Panc1 (cell line): Measurements from ENCODE around the gene KCTD14.

ENCODE experiments used
- CTCF ChIP-seq: fragments of 450-650 bp; IDR thresholded peaks from 2 replicates; pipeline ENCODE4 v1.5.1; 2017; ENCODE audit warnings: mild to moderate bottlenecking
- SIN3A ChIP-seq: IDR thresholded peaks from 2 replicates; pipeline ENCODE4 v1.6.1; 2012; ENCODE audit warnings: low read depth, mild to moderate bottlenecking, low read length, moderate library complexity, borderline replicate concordance; ENCODE audit not compliant: insufficient read depth

GRCh38 chr11:78020246-78020645, 2.8 kb downstream of the KCTD14 start:
- TF ChIP-seq SIN3A = no peak
- no peak for TF ChIP-seq CTCF
